NCI-H1694 treated with DMSO at 0.1 percent for 48 hours (cell line): ENCODE measurements around the gene SPSB1.
"Not testable (repeated sequence)": the region's sequence is repeated elsewhere in the genome, so short reads cannot be mapped to it uniquely, and the experiment has no call there.

Source experiments
- DNase-seq: peaks from one replicate; lab custom pipeline; 2025; lab: John Stamatoyannopoulos, UW

The SPSB1 gene

DNA sequence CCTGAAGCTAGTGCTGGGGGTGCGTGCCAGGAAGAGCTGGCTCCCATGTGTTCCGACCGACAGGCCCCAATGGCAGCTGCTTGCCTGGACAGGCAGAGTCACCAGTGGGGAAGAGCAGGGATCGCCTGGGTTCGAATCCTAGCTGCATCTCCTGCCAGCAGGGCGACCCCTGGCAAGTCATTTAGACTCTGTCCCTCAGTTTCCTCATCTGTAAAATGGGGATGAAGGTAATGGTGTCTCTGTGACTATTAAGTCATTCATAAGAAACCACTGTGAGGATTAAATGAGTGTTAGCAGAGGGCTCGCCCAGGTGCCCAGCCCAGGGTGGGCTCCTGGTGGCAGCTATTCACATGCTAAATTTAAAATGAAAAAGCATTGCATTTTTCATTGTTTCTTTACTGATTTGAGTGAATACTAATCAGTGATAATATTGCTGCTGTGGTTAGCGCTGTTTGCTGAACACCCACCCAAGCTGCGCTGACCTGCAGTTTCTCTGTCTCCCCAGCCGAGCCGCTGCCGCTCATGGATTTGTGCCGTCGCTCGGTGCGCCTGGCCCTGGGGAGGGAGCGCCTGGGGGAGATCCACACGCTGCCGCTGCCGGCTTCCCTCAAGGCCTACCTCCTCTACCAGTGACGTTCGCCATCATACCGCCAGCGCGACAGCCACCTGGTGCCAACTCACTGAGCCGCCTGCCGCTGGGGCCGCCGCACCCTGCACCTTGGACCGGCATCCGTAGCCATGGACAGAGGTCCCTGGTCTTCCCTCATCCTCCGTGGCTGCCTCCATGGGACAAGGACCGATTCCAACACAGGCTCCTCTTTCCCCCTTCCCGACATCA lies 74.5 kb downstream of the SPSB1 start:
- DNase-seq: no peak

DNA sequence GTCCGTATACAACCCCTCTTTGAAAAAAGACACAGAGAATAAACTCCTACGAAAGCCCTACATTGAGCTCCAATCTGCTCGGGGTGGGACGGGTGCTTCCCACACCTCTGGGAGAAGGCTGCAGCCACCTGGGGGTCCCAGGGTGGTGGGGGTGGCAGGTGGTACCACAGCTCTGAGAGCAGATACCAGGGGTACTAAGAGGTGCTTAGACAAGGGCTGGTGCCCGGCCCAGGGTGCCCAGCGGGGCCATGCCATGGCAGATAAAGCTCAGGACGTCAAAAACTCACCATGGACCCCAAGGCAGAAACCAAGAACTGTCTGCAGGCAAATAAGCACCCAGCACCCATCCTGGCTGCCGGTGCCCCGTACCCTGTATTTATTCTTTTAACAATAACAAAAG lies 75.1 kb downstream of the SPSB1 start:
- no peak for DNase-seq

DNA sequence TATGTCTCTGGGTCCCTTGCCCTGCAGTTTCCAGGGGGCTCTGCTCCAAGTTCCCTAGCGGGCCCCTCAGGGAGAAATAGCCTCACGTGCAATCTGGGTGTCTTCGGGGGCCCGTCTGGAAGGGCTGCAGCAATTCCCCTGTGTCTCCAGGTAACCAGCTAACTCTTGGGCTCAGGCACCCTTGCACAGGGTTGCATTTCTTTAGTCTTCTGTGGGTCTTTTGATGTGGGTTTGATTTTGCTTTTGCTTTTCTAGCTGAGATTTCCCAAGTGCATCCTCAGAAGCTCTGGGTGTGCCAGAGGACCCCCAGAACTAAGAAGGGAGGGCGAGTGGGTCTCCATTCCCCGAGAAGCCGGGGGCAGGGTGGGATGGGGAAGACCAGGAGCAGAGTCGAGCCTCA lies 75.7 kb downstream of the SPSB1 start:
- no peak for DNase-seq

DNA sequence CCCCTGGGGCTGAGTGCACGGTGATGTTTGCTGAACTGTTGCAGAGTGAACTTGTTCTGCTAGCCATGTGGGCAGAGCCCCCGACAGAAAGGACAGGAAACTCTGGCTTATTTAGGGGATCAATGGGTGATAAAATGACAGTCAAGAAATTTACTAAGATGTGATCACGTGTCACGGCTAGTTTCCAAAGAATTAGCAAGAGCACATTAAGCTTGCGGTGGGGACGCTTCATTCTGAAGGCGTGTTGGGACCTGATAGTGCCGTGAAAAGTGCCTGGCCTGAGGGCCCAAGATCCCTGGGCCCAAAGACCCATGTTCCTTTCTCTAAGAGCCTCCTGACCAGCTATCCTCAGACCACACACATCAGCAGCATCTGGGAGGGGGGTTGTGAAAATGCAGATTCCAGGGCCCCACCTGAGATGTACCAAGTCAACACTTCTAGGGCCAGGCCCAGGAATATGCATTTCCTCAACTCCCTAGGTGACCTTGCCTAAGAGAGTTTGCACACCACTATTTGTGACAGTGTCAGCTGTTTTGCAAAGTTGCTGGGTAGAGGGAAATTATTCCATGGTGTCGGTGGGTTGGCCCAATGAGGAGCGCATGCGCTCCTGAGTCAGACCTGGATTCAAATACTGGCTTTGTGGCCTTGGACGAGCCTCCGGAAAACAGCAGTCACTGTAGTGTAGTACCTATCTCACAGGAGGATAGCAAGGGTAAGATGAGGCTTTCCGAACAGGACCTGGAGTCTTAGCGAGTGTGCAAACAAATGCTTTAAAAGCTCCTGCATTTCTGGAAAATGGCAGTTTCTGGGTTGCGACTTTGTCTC lies 77.5 kb downstream of the SPSB1 start:
- no peak for DNase-seq

DNA sequence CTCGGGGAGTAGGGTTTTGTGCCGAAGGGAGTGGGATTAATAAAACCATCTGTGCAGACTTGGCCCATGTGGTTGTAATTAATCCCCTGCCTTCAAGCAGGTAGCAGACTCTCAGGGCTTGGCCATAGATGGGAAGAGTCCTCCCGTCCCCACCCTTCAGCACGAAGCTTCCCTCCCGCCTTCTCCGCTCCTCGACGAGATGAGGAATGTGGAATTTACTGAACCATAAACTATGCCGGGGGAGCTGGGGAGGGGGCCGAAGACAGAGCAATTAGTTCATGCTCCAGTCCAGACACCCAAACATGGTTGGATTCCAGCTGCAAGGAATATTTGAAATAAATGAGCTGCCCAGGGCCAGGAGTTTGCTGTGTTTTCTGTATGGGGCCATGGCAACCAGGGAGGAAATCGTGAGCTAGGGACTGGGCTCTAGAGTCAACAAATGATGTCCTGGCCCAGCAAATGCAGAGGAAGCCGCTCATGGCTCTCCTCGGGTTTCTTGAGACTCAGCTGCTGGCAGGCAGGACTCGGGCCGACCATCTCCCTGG lies 78.8 kb downstream of the SPSB1 start:
- DNase-seq: no peak

DNA sequence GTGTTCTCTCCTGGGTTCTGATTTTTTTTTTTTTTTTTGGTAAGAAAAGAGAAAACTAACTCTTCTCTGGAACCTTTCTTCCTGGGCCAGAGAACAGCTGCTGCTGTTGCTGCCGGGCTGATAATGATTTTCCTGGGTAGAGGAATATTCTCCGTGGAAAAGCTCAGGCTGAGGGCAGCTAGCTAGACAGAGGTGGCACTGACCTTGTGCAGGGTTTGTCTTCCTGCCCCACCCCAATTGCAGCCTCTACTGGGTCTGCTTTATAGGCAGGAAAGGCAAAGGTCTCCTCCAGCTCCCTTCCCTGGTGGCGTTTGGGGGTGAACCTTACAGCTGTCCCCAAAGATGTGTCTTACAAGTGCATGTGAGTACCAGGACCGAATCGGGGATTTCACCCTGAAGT lies 79.3 kb downstream of the SPSB1 start:
- DNase-seq: no peak

DNA sequence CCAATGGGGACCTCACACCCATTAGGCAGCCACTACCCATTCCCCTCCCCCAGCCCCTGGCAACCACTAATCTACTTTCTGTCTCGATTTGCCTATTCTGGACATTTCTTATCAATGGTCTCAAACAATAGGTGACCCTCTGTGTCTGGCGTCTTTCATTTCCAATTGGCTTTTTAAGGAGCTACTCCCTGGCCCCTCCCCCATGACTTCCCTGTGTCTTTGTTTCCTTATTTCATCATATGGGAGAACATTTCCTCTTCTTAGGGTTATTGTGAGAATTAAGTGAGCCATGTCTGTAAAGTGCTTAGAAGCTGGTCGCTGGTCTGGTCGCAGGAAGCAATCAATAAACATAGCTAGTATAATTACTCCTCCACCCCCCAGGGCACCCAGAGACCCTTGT lies 80.9 kb downstream of the SPSB1 start:
- no peak for DNase-seq

DNA sequence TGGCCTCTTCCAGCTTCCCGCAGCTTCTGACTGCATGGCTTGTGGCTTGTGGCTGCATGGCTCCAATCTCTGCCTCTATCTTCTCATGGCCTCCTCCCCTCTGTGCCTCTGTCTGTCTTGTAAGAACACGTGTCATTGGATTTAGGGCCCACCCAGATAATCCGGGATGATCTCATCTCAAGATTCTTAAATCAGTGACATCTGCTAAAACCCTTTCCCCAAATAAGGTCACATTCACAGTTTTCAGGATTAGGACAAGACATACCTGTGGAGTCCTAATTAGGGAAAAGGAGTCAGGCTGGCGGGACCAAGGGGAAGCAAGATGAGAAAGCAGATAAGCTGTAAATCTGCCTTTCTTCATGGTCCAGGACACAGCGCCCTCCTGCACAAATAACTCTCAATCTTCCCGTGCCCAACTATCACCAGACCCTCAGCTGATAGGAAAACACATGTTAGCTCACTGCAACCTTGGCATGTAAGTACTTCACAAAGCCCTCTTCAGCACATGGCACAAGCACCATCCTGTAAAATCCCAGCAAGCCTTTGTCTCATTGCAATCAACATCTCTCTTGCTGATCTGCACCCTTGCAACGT lies 82.2 kb downstream of the SPSB1 start:
- DNase-seq: no peak

DNA sequence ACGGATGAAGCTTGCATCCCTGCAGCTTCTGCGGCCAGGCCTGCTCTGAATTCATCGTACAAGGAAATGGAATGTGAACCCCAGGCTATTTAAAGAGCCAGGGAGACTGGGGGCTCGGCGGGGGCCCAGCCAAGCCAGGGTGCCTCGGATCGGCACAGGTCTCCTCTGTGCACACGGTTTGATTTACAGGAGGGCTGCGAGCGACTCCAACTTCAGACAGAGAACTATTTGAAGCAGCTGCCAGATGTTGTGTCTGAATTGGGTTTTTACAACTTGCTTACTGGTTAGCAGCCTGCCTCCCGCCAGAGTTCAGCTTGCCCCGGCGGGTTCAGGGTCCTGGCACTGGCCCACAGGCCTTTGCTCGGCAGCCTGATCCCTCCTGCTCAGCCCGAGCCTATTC lies 83.2 kb downstream of the SPSB1 start:
- no peak for DNase-seq

DNA sequence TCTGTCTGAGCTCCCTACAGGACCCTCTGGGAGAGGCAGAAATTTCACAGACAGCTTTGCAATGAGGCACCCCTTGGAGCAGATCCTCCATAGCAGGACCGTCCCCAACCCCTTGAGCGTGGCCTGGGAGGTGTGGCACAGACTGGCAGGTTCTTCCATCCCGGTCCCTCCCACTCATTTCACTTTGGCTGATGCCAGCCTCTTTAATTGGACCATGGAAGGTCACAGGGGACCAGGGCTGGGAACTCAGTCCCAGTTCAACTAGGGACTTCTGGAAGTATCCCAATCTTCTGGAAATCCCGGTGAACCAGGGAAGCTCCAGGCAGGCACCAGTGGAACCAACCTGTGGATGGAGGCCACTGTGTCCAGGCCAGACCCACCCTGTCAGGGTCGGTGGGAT lies 83.7 kb downstream of the SPSB1 start:
- no peak for DNase-seq

DNA sequence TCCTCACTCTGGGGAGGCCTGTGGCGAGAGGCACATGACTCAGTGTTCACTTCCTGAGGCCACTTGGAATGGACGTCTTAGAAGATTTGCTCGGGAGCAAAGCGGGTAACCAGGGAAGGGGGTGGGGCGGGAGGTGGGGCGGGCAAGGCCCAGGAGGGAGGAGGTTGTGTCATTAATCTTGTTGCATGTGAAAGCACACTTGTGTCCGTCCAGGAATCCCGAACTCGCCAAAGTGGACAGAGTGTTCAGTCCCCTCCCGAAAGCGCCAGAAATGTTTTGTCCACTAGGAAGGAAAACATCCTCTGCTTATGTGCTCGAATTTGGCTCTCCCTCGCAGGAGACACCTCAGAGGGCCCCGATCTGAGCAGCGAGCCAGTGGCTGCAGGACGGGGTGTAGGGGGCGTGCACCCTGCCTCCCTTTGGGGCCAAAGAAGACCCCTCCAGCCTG lies 84.2 kb downstream of the SPSB1 start:
- no peak for DNase-seq

DNA sequence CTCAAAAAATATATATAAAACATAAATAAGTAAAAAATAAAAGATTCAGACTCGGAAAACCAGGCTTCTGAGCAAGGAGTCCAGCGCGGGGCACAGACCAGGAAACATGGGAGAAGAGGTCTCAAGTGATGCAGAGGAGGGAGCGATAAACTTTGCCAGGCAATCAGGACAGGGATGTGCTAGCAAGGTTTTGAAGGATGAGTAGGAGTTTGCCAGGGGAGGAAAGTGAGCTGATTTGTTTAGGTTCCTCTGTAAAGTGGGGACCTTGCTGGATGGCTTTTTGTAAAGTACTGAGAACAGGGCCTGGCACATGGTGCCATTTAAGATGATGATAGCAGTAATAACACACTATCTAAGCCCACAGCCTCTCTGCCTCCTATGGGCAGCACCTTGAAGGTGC lies 86.1 kb downstream of the SPSB1 start:
- no peak for DNase-seq

DNA sequence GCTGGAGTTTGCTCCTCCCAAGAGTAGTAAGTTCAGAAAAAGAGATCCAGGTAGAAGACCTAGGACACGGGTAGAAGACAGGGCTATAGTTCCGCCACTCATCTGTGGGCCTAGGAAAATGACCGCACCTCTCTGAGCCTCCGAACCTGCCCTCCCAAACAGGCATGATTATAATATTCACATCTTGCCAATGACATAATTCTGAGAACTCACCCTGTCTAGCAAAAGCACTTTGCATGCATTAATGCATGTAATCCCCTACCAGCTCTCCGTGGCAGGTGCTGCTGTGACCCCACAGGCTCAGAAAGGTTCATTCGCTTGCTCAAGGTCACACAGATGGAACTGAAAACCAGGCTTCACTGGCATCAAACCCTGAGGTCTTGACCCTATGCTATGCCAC lies 88.0 kb downstream of the SPSB1 start:
- no peak for DNase-seq

DNA sequence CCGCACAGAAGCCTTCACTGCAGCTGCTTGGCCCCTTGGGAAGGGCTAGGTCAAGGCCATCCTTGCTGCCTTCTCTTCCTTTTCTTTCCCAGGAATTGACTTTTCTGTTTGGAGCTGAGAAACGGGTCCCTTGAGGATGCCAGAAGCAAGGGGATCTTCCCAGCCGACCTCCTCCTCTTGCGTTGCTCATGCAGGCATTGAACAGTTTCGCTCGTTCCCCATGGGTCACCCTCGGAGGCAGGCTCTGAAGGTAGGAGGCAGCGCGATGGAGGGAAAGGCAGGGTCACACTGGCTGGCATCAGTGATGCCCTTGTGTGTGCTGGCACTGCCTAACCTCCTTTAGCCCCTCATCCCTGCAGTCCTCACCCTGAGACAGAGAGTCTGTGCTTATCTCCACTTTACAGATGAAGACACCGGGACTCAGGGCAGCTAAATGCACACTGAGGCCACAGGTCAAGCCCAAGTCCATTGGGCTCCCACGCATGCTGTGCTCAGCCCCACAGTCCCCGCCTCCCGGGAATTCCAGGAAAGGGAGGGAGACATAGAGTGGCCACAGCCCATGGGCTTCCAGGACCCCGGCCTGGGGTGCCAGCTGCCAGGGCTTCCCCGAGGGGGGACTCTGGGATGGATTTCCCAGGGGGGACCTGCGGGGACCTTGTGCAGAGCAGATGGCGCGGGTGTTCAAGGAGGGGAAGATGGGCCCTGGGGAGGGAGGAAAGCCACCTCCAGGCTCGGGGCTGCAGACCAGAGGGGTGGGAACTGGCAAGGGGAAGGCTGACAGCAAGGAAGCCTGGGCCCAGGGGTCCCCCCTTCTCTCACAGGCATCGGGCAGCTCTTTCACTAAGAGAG lies 90.2 kb downstream of the SPSB1 start:
- no peak for DNase-seq

DNA sequence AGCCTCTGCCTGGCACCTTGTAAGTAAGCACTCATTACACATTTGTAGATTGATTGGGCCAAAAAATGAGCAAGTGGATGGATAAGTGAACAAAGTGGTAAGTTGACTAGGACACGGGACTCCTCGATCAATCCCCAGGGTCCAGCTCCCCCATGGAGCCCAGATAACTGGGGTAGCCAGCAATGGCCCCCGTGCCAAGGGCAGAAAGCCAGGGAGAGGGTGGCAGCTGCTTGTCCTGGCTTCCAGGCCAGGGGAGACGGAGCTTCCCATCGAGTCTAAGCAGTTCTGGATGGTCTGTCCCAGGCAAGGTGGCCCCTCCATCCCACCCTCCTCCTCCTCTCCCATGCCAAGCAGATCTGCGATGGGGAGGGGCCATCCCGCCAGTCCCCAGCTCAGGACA lies 91.4 kb downstream of the SPSB1 start:
- no peak for DNase-seq

DNA sequence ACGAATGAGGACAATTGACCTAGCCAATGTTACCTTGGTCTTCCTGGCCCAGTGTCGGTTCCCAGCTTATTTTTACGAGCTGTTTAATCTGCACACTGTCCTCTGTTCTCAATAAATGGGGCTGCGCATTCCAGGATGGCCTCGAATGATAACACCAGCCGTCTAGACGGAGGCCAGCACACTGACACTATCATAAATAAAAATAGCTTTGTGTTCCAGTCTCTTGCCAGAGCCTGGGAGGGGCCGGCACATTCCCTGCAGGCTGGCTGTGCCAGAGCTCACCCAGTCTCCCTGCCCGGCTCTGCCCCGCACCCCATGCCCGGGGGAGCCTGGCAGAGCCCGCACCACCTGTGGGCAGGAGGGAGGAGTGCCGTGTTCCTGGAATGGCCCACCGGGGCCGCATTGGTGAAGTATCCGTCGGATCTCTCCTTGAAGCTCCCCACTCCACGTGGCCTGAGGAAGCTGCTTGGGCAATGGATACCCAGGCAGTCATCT lies 92.1 kb downstream of the SPSB1 start:
- DNase-seq: no peak

DNA sequence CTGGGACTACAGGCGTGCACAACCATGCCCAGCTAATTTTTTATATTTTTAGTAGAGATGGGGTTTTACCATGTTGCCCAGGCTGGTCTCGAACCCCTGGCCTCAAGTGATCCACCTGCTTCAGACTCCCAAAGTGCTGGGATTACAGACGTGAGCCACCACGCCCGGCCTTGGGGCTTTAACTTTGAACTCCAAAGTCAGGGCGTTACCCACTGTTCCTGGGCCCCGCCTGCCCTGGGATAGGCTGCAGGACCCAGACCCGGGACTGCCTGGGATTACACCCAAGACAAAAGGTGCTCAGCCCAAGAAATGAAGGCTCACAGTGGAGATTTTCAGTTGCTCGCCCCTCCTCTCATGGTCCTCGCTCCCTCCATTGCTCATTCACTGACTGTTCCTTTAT lies 92.7 kb downstream of the SPSB1 start:
- not testable (repeated sequence) for DNase-seq

DNA sequence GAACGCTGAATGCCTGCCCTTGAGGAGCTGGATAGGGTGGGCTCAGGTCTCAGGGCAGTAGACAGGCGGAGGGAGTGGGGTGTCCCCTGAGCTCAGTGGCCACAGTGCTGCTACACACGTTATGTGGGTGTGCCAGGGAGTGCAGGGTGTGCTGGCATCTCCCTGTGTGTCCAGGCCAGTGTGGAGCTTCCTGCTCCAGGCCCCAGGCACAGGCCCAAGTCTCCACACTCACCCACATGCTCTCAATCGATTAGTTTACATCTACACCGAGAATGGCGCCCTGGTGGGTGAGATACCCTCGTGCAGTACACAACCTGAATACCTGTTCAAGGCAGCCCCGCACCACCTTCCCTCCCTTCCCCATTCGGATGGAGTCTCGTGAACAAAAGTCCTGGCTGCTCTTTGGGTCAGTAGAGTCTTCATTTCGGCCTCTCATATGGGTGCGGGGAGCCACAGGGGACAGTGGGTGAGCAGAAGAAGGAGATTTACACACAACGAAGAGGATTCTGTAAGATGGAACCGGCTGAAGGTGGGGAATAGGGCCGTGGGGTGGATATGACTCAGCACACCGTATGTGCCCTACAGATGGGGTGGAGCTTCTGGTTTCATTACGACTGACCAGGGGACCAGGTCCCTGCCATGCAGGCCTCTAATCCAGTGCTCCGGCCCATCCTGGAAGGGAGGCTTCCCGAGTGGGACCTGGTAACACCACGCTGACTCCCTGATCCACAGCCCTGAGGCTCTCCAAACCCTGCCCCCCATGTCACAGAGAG lies 93.3 kb downstream of the SPSB1 start:
- DNase-seq: no peak

DNA sequence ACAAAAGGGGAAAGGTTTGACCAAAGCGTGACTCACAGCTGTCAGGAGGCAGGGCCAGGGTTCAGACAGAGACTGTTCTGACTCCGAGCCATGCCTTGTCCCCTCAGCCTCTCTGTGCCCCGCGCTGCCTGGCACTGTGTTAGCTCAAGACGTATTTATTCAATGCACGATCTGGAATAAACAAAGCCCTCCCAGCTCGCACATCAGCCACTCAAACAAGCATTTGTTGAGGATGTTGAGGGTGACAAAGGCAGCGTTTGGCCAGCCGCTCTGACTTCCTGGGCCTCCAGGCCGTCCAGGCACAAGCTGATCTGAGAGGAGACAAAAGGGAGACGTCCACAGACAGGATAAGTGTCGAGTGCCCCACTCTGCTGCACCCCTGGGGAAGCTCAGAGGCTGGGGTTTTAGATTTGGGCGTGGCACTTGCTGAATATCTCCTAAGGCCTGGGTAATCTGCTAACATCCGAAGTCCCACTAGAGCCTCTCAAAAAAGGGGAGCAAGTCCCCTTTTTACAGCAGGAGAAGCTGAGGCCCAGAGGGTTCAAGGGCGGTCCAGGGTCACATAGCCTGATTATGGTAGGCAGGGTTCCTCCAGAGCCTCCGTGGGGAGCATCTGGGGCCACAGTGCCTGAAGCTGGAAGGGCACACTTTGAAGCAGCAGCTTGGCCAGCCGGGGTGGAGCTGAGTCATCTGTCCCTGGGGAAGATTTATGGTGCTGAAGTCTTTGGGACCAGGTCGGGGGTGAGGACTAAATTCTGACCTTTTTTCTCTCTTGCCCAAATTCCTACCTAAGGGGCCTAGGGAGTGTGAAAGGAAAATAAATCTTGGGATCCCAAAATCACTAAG lies 95.9 kb downstream of the SPSB1 start:
- DNase-seq: no peak

DNA sequence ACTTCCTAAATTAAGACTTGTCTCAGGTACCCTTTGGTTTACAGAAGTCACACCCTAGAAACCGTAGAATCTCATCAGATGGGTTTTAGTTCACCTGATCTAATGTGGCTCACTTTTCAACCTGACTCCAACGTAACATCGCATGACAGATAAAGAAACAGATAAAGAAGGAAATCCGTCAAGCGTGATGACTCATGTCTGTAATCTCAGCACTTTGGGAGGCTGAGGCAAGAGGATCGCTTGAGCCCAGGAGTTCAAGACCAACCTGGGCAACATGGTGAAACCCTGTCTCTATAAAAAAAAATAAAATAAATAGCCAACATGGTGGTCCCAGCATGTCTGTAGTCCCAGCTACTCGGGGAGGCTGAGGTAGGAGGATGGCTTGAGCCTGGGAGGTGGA lies 97.3 kb downstream of the SPSB1 start:
- DNase-seq: no peak
